ENCODE measurements around the gene GLT6D1.

The GLT6D1 gene

GRCh38 chr9:135588371-135588770, 51.0 kb downstream of the GLT6D1 start:
- Histone ChIP-seq H3K9me3 (replicated peaks; ENCODE audit: low read length) (no peaks in the 10 kb centered on the region), H3K4me3 (ENCODE audit: low read length) (no peak overlapping the region), H3K36me3 (ENCODE audit: insufficient read depth, low read length) (no peaks in the 10 kb centered on the region), H3K9ac (ENCODE audit: low read depth, low read length) (no peak overlapping the region), H3K27me3 (ENCODE audit: control insufficient read depth, insufficient read depth, low read length) (peaks cover 4% of the 10 kb centered on the region), H3K4me1 (ENCODE audit: control insufficient read depth, insufficient read depth, low read length) (no peaks in the 10 kb centered on the region), H3K4me2 (ENCODE audit: low read length) (no peak overlapping the region)

DNA sequence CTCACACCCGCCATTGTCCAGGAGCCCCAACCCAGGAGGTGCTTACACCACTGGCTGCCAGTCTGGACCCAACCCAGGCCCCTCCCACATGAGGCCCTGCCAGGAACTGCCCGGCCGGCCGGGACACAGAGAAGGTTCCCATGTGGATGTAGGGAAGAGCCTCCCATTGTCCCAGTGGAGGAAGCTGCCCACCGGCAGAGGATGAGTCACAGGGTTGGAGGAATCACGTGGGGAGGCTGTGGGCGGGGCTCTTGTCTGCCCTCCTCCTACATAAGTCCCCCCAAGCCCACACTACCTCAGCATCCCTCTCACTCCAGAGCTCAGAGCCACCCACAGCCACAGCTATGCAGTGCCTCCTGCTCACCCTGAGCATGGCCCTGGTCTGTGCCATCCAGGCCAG, 51.7 kb downstream of the GLT6D1 start:
- Histone ChIP-seq H3K36me3 (ENCODE audit: insufficient read depth, low read length) (no peaks in the 10 kb centered on the region), H3K27me3 (ENCODE audit: control insufficient read depth, insufficient read depth, low read length) (peaks cover 4% of the 10 kb centered on the region), H3K9ac (ENCODE audit: low read depth, low read length) (no peak overlapping the region), H3K4me2 (ENCODE audit: low read length) (no peak overlapping the region), H3K4me1 (ENCODE audit: control insufficient read depth, insufficient read depth, low read length) (no peaks in the 10 kb centered on the region), H3K9me3 (replicated peaks; ENCODE audit: low read length) (no peaks in the 10 kb centered on the region), H3K4me3 (ENCODE audit: low read length) (no peak overlapping the region)

- no peak overlapping the region for H3K9ac ChIP-seq (ENCODE audit: low read depth, low read length)
- H3K4me3 ChIP-seq (ENCODE audit: low read length): no peak overlapping the region
- H3K27me3 ChIP-seq (ENCODE audit: control insufficient read depth, insufficient read depth, low read length): peaks cover 4% of the 10 kb centered on the region
- no peaks in the 10 kb centered on the region for H3K4me1 ChIP-seq (ENCODE audit: control insufficient read depth, insufficient read depth, low read length)
- no peaks in the 10 kb centered on the region for H3K36me3 ChIP-seq (ENCODE audit: insufficient read depth, low read length)
- no peaks in the 10 kb centered on the region for H3K9me3 ChIP-seq (replicated peaks; ENCODE audit: low read length)
- H3K4me2 ChIP-seq (ENCODE audit: low read length): no peak overlapping the region
Observed at GRCh38 chr9:135586601-135587109, 52.7 kb downstream of the GLT6D1 start.

- Histone ChIP-seq H3K9ac (ENCODE audit: low read depth, low read length) (no peak overlapping the region), H3K27me3 (ENCODE audit: control insufficient read depth, insufficient read depth, low read length) (peaks cover 4% of the 10 kb centered on the region), H3K4me1 (ENCODE audit: control insufficient read depth, insufficient read depth, low read length) (no peaks in the 10 kb centered on the region), H3K4me2 (ENCODE audit: low read length) (no peak overlapping the region), H3K9me3 (replicated peaks; ENCODE audit: low read length) (no peaks in the 10 kb centered on the region), H3K4me3 (ENCODE audit: low read length) (no peak overlapping the region), H3K36me3 (ENCODE audit: insufficient read depth, low read length) (no peaks in the 10 kb centered on the region)
Observed at GRCh38 chr9:135584934-135585333, 54.4 kb downstream of the GLT6D1 start.

DNA sequence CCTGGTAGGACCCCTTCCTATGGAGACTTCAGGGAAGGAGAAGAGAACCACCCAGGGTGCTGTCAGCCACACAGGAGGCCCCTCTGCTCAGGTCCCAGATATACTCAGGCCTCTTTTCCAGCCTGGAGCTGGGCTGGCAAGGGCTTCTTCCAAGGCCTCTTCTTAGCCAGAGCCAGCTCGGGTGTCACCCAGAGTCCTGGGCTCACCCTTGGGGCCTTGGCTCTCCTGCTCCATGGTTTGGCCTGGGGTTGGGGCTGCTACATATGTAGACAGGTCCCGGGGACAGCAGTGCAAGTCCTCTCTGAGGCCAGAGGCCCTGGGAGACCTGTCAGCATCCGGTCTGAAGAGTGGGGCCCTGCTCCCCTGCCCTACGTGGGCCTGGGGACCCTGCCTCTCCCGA, 55.0 kb downstream of the GLT6D1 start:
- Histone ChIP-seq H3K27me3 (ENCODE audit: control insufficient read depth, insufficient read depth, low read length) (peaks cover 4% of the 10 kb centered on the region), H3K4me1 (ENCODE audit: control insufficient read depth, insufficient read depth, low read length) (no peaks in the 10 kb centered on the region), H3K9me3 (replicated peaks; ENCODE audit: low read length) (no peaks in the 10 kb centered on the region), H3K9ac (ENCODE audit: low read depth, low read length) (no peak overlapping the region), H3K36me3 (ENCODE audit: insufficient read depth, low read length) (no peaks in the 10 kb centered on the region), H3K4me2 (ENCODE audit: low read length) (no peak overlapping the region), H3K4me3 (ENCODE audit: low read length) (no peak overlapping the region)

DNA sequence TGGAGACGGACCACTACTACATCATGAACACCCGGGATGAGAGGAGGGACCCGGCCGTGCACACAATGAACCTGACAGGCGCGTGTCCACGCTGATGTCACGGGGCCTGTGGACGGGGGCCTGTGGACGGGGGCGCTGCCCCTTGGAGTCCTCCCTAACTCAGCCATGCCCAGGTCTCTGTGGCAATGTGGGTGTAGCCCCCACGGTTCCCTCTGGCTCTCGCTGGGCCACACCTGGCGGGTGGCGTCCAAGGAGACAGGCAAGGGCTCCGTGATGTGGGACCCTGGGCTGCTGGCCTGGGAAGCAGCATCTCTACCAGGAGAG, 55.7 kb downstream of the GLT6D1 start:
- H3K4me1 ChIP-seq (ENCODE audit: control insufficient read depth, insufficient read depth, low read length): no peaks in the 10 kb centered on the region

GRCh38 chr9:135582966-135583687, 56.2 kb downstream of the GLT6D1 start:
- no peaks in the 10 kb centered on the region for H3K9me3 ChIP-seq (replicated peaks; ENCODE audit: low read length)
- no peak overlapping the region for H3K9ac ChIP-seq (ENCODE audit: low read depth, low read length)
- peaks cover 4% of the 10 kb centered on the region for H3K27me3 ChIP-seq (ENCODE audit: control insufficient read depth, insufficient read depth, low read length)
- no peaks in the 10 kb centered on the region for H3K36me3 ChIP-seq (ENCODE audit: insufficient read depth, low read length)
- H3K4me2 ChIP-seq (ENCODE audit: low read length): no peak overlapping the region
- no peak overlapping the region for H3K4me3 ChIP-seq (ENCODE audit: low read length)
- H3K4me1 ChIP-seq (ENCODE audit: control insufficient read depth, insufficient read depth, low read length): no peaks in the 10 kb centered on the region

More for the DNA sequence above, 55.7 kb downstream of the GLT6D1 start:
- no peak overlapping the region for H3K4me3 ChIP-seq (ENCODE audit: low read length)
- peaks cover 4% of the 10 kb centered on the region for H3K27me3 ChIP-seq (ENCODE audit: control insufficient read depth, insufficient read depth, low read length)
- no peaks in the 10 kb centered on the region for H3K36me3 ChIP-seq (ENCODE audit: insufficient read depth, low read length)
- no peak overlapping the region for H3K4me2 ChIP-seq (ENCODE audit: low read length)
- H3K9me3 ChIP-seq (replicated peaks; ENCODE audit: low read length): no peaks in the 10 kb centered on the region
- no peak overlapping the region for H3K9ac ChIP-seq (ENCODE audit: low read depth, low read length)

DNA sequence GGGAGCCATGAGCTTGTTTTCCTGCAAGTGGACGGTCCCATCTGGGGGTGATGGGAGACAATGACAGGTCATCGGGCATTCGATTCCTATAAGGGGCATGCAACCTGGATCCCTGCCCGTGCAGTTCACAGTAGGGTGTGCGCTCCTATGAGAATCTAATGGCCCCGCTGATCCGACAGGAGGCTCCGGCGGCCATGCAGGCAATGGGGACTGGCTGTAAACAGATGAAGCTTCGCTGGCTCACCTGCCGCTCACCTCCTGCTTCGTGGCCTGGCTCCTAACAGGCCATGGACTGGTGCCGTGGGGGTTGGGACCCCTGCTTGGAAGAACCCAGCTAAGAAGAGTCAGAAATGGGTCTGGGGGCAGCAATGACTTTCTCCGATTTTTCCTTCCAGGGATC, 56.8 kb downstream of the GLT6D1 start:
- no peaks in the 10 kb centered on the region for H3K4me1 ChIP-seq (ENCODE audit: control insufficient read depth, insufficient read depth, low read length)
- no peaks in the 10 kb centered on the region for H3K9me3 ChIP-seq (replicated peaks; ENCODE audit: low read length)
- no peaks in the 10 kb centered on the region for H3K36me3 ChIP-seq (ENCODE audit: insufficient read depth, low read length)
- H3K27me3 ChIP-seq (ENCODE audit: control insufficient read depth, insufficient read depth, low read length): peaks cover 4% of the 10 kb centered on the region
- no peak overlapping the region for H3K4me2 ChIP-seq (ENCODE audit: low read length)
- no peak overlapping the region for H3K4me3 ChIP-seq (ENCODE audit: low read length)
- H3K9ac ChIP-seq (ENCODE audit: low read depth, low read length): no peak overlapping the region

DNA sequence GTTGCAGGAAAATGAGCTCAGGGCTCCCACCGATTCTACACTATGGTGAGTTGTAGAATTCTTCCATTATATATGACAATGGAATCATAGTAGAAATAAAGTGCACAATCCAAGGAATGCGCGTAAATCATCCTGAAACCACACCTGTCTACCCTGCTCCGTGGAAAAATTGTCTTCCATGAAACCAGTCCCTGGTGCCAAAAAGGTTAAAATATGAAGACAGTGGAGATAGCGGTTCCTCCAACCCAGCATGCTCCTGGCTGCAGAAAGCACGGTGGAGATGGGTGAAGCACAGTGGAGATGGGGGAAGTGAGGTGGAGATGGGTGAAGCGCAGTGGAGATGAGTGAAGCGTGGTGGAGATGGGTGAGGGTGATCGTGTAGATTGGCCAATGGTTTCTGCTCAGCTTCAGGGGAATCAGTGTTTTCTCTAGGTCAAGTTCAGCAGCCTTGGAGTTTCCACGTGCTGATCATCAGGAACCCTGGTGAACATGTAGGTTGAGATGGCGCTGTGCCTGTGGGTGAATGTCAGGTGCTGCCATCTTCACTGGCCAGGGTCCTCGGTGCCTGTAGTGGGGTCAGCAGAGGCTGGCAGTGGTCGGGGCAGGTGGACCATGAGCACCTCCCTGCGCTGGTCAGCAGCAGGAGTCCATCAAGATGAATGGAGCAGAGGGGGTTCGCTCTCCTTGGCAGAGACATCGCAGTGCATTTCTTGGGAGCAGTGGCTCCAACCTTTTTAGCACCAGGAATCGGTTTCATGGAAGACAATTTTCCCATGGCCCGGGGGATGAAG, 57.5 kb downstream of the GLT6D1 start:
- Histone ChIP-seq H3K4me2 (ENCODE audit: low read length) (no peak overlapping the region), H3K9ac (ENCODE audit: low read depth, low read length) (no peak overlapping the region), H3K4me3 (ENCODE audit: low read length) (no peak overlapping the region), H3K9me3 (replicated peaks; ENCODE audit: low read length) (no peaks in the 10 kb centered on the region), H3K36me3 (ENCODE audit: insufficient read depth, low read length) (no peaks in the 10 kb centered on the region), H3K27me3 (ENCODE audit: control insufficient read depth, insufficient read depth, low read length) (peaks cover 4% of the 10 kb centered on the region), H3K4me1 (ENCODE audit: control insufficient read depth, insufficient read depth, low read length) (no peaks in the 10 kb centered on the region)

GRCh38 chr9:135580664-135581380, 58.5 kb downstream of the GLT6D1 start:
- no peaks in the 10 kb centered on the region for H3K9me3 ChIP-seq (replicated peaks; ENCODE audit: low read length)
- no peaks in the 10 kb centered on the region for H3K36me3 ChIP-seq (ENCODE audit: insufficient read depth, low read length)
- H3K27me3 ChIP-seq (ENCODE audit: control insufficient read depth, insufficient read depth, low read length): peaks cover 4% of the 10 kb centered on the region
- H3K4me2 ChIP-seq (ENCODE audit: low read length): no peak overlapping the region
- H3K4me3 ChIP-seq (ENCODE audit: low read length): no peak overlapping the region
- H3K9ac ChIP-seq (ENCODE audit: low read depth, low read length): no peak overlapping the region
- H3K4me1 ChIP-seq (ENCODE audit: control insufficient read depth, insufficient read depth, low read length): no peaks in the 10 kb centered on the region

- Histone ChIP-seq H3K4me2 (ENCODE audit: low read length) (no peak overlapping the region), H3K4me1 (ENCODE audit: control insufficient read depth, insufficient read depth, low read length) (no peaks in the 10 kb centered on the region), H3K4me3 (ENCODE audit: low read length) (no peak overlapping the region), H3K27me3 (ENCODE audit: control insufficient read depth, insufficient read depth, low read length) (no peaks in the 10 kb centered on the region), H3K9ac (ENCODE audit: low read depth, low read length) (no peak overlapping the region), H3K36me3 (ENCODE audit: insufficient read depth, low read length) (no peaks in the 10 kb centered on the region), H3K9me3 (replicated peaks; ENCODE audit: low read length) (no peaks in the 10 kb centered on the region)
Observed at GRCh38 chr9:135579889-135580660, 59.3 kb downstream of the GLT6D1 start.

Data from skeletal muscle satellite cell (primary cell).